ENCODE measurements around the gene EGFLAM. TPM values are rescaled to one million over a fixed set of nuclear protein-coding genes. Genes with fewer than 3 reads are reported as not detected.

The EGFLAM gene
- total RNA-seq, 1 donor from 2014 or later, result 2.1 TPM

DNA sequence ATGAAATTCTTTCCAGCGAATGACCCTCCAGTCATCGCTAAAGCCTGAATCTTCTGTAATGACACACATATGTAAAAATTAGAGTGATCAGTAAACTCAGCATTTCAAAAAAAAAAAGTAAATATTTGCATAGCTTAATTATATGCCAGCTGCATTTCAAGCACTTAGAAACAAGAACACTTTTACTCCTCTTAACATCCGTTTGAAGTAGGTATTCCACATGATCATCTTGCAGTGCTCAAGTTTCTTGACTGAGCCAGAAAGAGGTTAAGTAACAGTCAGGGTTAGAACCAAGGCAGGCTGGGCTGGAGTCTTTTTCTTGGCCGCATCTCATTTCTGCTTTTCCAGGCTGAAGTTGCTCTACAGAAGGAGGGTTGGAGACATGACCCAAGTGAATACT is 27.6 kb downstream of the EGFLAM start:
- intact Hi-C loops (cut with DNase I), result no loop called here
- H3K4me3 ChIP-seq, result no peak overlapping the region
- H3K4me1 ChIP-seq, result no peaks in the 10 kb centered on the region
- TF ChIP-seq CTCF (IDR thresholded peaks at IDR 0.05), result no peak
- no peaks in the 10 kb centered on the region for H3K9me3 ChIP-seq
- peak; percentile 83 for ATAC-seq
- H3K27ac ChIP-seq, result no peak overlapping the region
- no peaks in the 10 kb centered on the region for H3K36me3 ChIP-seq
- no peak for DNase-seq
- H3K27me3 ChIP-seq, result peaks cover 18% of the 10 kb centered on the region

DNA sequence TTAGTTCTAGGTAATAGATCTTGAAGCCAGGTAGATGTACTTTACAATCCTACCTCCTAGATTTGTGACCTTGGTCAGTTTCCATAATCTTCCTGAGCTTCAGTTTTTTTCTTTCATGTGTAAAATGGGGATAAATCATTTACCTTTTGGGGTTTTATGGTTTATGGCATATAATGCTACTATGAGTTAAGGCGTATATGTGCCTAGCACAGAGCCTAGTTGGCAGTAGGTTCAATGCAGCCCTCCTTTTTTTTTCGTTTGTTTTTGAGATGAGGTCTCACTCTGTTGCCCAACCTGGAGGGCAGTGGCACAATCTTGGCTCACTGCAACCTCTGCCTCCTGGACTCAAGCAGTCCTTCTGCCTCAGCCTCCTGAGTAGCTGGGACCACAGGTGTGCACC is 28.8 kb downstream of the EGFLAM start:
- Histone ChIP-seq H3K36me3 (no peaks in the 10 kb centered on the region), H3K4me1 (no peaks in the 10 kb centered on the region), H3K27me3 (peaks cover 14% of the 10 kb centered on the region), H3K27ac (no peak overlapping the region), H3K4me3 (no peak overlapping the region), H3K9me3 (no peaks in the 10 kb centered on the region)
- ATAC-seq (no peak), DNase-seq (no peak)
- TF ChIP-seq CTCF (IDR thresholded peaks at IDR 0.05), result no peak
- intact Hi-C loops (cut with DNase I), result no loop called here

GRCh38 chr5:38289457-38289856 is 31.1 kb downstream of the EGFLAM start:
- Histone ChIP-seq H3K9me3 (no peaks in the 10 kb centered on the region), H3K27me3 (peaks cover 22% of the 10 kb centered on the region), H3K4me3 (no peak overlapping the region), H3K36me3 (no peaks in the 10 kb centered on the region), H3K27ac (no peak overlapping the region), H3K4me1 (no peaks in the 10 kb centered on the region)
- DNase-seq (no peak), ATAC-seq (no peak)
- TF ChIP-seq CTCF (IDR thresholded peaks at IDR 0.05), result no peak
- intact Hi-C loops (cut with DNase I), result no loop called here

DNA sequence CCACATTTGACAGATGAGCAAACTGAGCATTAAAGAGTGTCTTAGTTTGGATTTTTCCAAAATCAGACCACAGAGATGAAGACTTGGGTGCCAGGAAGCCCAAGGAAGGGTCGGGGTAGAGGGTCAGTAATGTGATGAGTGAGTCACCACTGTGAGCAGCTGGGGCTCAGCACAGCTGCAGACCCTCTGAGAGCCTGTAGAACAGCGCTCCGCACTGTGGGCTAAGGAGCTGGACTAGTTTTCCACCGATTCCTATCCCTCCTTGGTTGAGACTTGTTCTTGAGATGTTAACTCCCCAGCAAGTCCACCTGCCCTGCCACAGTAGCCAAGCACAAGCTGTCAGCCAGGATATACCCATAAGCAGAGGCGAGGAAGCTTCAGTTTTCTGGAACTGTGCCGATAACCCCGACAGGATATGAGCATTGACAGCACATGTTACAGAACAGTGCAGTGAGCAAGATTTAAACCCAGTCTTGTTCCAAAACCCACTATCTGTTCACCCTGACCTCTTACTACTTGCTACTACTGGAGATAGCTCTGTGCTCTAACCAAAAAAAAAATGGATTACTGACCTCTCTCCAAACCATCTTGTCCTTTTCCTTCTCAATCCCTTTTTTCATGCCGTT is 31.8 kb downstream of the EGFLAM start:
- no peak for DNase-seq
- no peak for ATAC-seq

DNA sequence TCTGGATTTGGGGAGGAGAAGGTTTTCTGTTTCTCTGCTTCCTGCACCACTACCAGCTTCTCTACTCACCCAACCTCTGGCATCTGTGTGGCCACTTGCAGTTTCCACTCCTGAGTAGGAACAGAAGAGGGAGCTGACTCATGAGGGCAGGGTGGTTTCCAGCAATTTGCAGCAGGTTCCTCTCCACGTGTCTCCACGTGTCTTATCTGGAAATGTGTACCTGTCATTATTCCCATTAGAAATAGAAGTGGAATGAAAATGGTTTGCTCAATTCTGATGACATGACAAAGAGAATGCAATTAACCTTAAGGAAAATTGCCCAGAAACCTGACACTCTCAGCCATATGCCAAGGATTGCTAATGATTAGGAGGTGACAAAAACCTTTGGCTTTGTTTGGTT is 33.0 kb downstream of the EGFLAM start:
- Histone ChIP-seq H3K36me3 (no peaks in the 10 kb centered on the region), H3K27me3 (peaks cover 22% of the 10 kb centered on the region), H3K4me1 (no peaks in the 10 kb centered on the region), H3K9me3 (no peaks in the 10 kb centered on the region), H3K27ac (no peak overlapping the region), H3K4me3 (no peak overlapping the region)
- no peak for TF ChIP-seq CTCF (IDR thresholded peaks at IDR 0.05)
- intact Hi-C loops (cut with DNase I), result no loop called here
- DNase-seq, result no peak
- ATAC-seq, result no peak

More for the DNA sequence above, 31.8 kb downstream of the EGFLAM start:
- TF ChIP-seq CTCF (IDR thresholded peaks at IDR 0.05), result no peak
- no peaks in the 10 kb centered on the region for H3K9me3 ChIP-seq
- H3K36me3 ChIP-seq, result no peaks in the 10 kb centered on the region
- peaks cover 22% of the 10 kb centered on the region for H3K27me3 ChIP-seq
- no peaks in the 10 kb centered on the region for H3K4me1 ChIP-seq
- H3K27ac ChIP-seq, result no peak overlapping the region
- intact Hi-C loops (cut with DNase I), result no loop called here
- no peak overlapping the region for H3K4me3 ChIP-seq

- no peak overlapping the region for H3K4me3 ChIP-seq
- H3K9me3 ChIP-seq, result no peaks in the 10 kb centered on the region
- H3K27me3 ChIP-seq, result peaks cover 22% of the 10 kb centered on the region
- ATAC-seq (no peak), DNase-seq (no peak)
- no peaks in the 10 kb centered on the region for H3K36me3 ChIP-seq
- TF ChIP-seq CTCF (IDR thresholded peaks at IDR 0.05), result no peak
- intact Hi-C loops (cut with DNase I), result no loop called here
- H3K4me1 ChIP-seq, result no peaks in the 10 kb centered on the region
- H3K27ac ChIP-seq, result no peak overlapping the region
Observed at GRCh38 chr5:38292228-38292627, 33.9 kb downstream of the EGFLAM start.
